ENCODE measurements around the gene ITGA4.
A peak's percentile ranks its signal among the peaks of the same experiment; 100 is the strongest.

ITGA4 gene

GRCh38 chr2:181431674-181432073, 25.5 kb upstream of the ITGA4 start:
- Histone ChIP-seq H3K4me2 (ENCODE audit: low read depth, low read length, poor library complexity, severe bottlenecking) (no peak overlapping the region), H3K4me3 (ENCODE audit: insufficient read depth, low read length, poor library complexity, severe bottlenecking) (no peak overlapping the region), H3K9me2 (replicated peaks; ENCODE audit: insufficient read depth, low read length) (no peaks in the 10 kb centered on the region), H3K9ac (ENCODE audit: low read length) (no peak overlapping the region), H4K20me1 (ENCODE audit: low read depth, low read length) (no peaks in the 10 kb centered on the region), H3K36me3 (ENCODE audit: low read length) (no peaks in the 10 kb centered on the region), H3K27ac (ENCODE audit: low read depth, low read length) (no peak overlapping the region), H3K79me2 (ENCODE audit: insufficient read depth, low read length) (no peaks in the 10 kb centered on the region), H2AFZ (ENCODE audit: low read depth, low read length, severe bottlenecking) (no peak overlapping the region), H3K9me3 (ENCODE audit: insufficient read depth, low read length) (no peaks in the 10 kb centered on the region), H3K27me3 (ENCODE audit: low read length) (no peaks in the 10 kb centered on the region), H3F3A (ENCODE audit: insufficient read depth) (no peaks in the 10 kb centered on the region)
- no peak for TF ChIP-seq CTCF (IDR thresholded peaks at IDR 0.05; ENCODE audit: insufficient read depth, low read length, poor library complexity, severe bottlenecking)
- no peak for TF ChIP-seq EZH2phosphoT487 (conservative IDR thresholded peaks at IDR 0.05; ENCODE audit: low read length)

GRCh38 chr2:181438261-181438660, 18.9 kb upstream of the ITGA4 start:
- no peaks in the 10 kb centered on the region for H3K27me3 ChIP-seq (ENCODE audit: low read length)
- H3K79me2 ChIP-seq (ENCODE audit: insufficient read depth, low read length), result no peaks in the 10 kb centered on the region
- H3F3A ChIP-seq (ENCODE audit: insufficient read depth), result no peaks in the 10 kb centered on the region
- H3K27ac ChIP-seq (ENCODE audit: low read depth, low read length), result no peak overlapping the region
- H4K20me1 ChIP-seq (ENCODE audit: low read depth, low read length), result no peaks in the 10 kb centered on the region
- no peak overlapping the region for H3K9ac ChIP-seq (ENCODE audit: low read length)
- H3K4me2 ChIP-seq (ENCODE audit: low read depth, low read length, poor library complexity, severe bottlenecking), result no peak overlapping the region
- no peaks in the 10 kb centered on the region for H3K36me3 ChIP-seq (ENCODE audit: low read length)
- TF ChIP-seq CTCF (IDR thresholded peaks at IDR 0.05; ENCODE audit: insufficient read depth, low read length, poor library complexity, severe bottlenecking) (peak; percentile 32), EZH2phosphoT487 (conservative IDR thresholded peaks at IDR 0.05; ENCODE audit: low read length) (no peak)
- H3K9me2 ChIP-seq (replicated peaks; ENCODE audit: insufficient read depth, low read length), result no peaks in the 10 kb centered on the region
- H3K4me3 ChIP-seq (ENCODE audit: insufficient read depth, low read length, poor library complexity, severe bottlenecking), result no peak overlapping the region
- H3K9me3 ChIP-seq (ENCODE audit: insufficient read depth, low read length), result no peaks in the 10 kb centered on the region
- no peak overlapping the region for H2AFZ ChIP-seq (ENCODE audit: low read depth, low read length, severe bottlenecking)

GRCh38 chr2:181440344-181440743, 16.8 kb upstream of the ITGA4 start:
- H3K9me2 ChIP-seq (replicated peaks; ENCODE audit: insufficient read depth, low read length), result no peaks in the 10 kb centered on the region
- no peaks in the 10 kb centered on the region for H3K9me3 ChIP-seq (ENCODE audit: insufficient read depth, low read length)
- H3K36me3 ChIP-seq (ENCODE audit: low read length), result no peaks in the 10 kb centered on the region
- H3F3A ChIP-seq (ENCODE audit: insufficient read depth), result no peaks in the 10 kb centered on the region
- TF ChIP-seq EZH2phosphoT487 (conservative IDR thresholded peaks at IDR 0.05; ENCODE audit: low read length) (no peak), CTCF (IDR thresholded peaks at IDR 0.05; ENCODE audit: insufficient read depth, low read length, poor library complexity, severe bottlenecking) (no peak)
- H3K4me3 ChIP-seq (ENCODE audit: insufficient read depth, low read length, poor library complexity, severe bottlenecking), result no peak overlapping the region
- no peak overlapping the region for H3K27ac ChIP-seq (ENCODE audit: low read depth, low read length)
- no peaks in the 10 kb centered on the region for H3K27me3 ChIP-seq (ENCODE audit: low read length)
- no peaks in the 10 kb centered on the region for H3K79me2 ChIP-seq (ENCODE audit: insufficient read depth, low read length)
- no peak overlapping the region for H2AFZ ChIP-seq (ENCODE audit: low read depth, low read length, severe bottlenecking)
- H4K20me1 ChIP-seq (ENCODE audit: low read depth, low read length), result no peaks in the 10 kb centered on the region
- H3K9ac ChIP-seq (ENCODE audit: low read length), result no peak overlapping the region
- H3K4me2 ChIP-seq (ENCODE audit: low read depth, low read length, poor library complexity, severe bottlenecking), result no peak overlapping the region

All from SU-DHL-6 (cell line).